Measurements from ENCODE around the gene RAB3D. TPM values are rescaled to one million over a fixed set of nuclear protein-coding genes. Genes with fewer than 3 reads are reported as not detected.

RAB3D gene
- total RNA-seq, 1 donor from 2014 or later: 8.2 TPM

GRCh38 chr19:11273296-11273695 lies 66.2 kb downstream of the RAB3D start:
- intact Hi-C loops (cut with micrococcal nuclease): no loop called here

Other genes with a start within 250 kb of the RAB3D start
- 35.6 and 37.7 TPM in 2 replicates for gene SPC24, start 183.9 kb downstream of the RAB3D start, total RNA-seq
- 0.64 and 2.2 TPM in 2 replicates for gene KANK2, start 142.1 kb downstream of the RAB3D start, total RNA-seq
- not detected in 2 replicates for gene ANGPTL8, start 100.0 kb downstream of the RAB3D start, total RNA-seq
- gene DOCK6, start 77.1 kb downstream of the RAB3D start, total RNA-seq: 0.27 and 0.66 TPM in 2 replicates
- not detected in 2 replicates for gene TSPAN16, start 43.5 kb downstream of the RAB3D start, total RNA-seq
- gene TMEM205, start 6.6 kb upstream of the RAB3D start, total RNA-seq: 38.6 and 41.9 TPM in 2 replicates
- gene CCDC159, start 6.9 kb upstream of the RAB3D start, total RNA-seq: 18.2 and 22.5 TPM in 2 replicates
- gene PLPPR2, start 15.8 kb upstream of the RAB3D start, total RNA-seq: 2.5 and 2.6 TPM in 2 replicates
- gene SWSAP1, start 35.0 kb upstream of the RAB3D start, total RNA-seq: 2.9 and 3.2 TPM in 2 replicates
- 5.2 and 6.4 TPM in 2 replicates for gene EPOR, start 44.7 kb upstream of the RAB3D start, total RNA-seq
- not detected in 2 replicates for gene RGL3, start 79.7 kb upstream of the RAB3D start, total RNA-seq
- gene ODAD3, start 95.5 kb upstream of the RAB3D start, total RNA-seq: not detected in 2 replicates
- 311 and 319 TPM in 2 replicates for gene PRKCSH, start 96.0 kb upstream of the RAB3D start, total RNA-seq
- gene ELAVL3, start 141.4 kb upstream of the RAB3D start, total RNA-seq: not detected in 2 replicates
- gene ZNF653, start 166.2 kb upstream of the RAB3D start, total RNA-seq: 18.2 and 20.0 TPM in 2 replicates
- gene ECSIT, start 189.5 kb upstream of the RAB3D start, total RNA-seq: 28.9 and 29.6 TPM in 2 replicates
- not detected in 2 replicates for gene CNN1, start 199.2 kb upstream of the RAB3D start, total RNA-seq
- 64.3 and 64.6 TPM in 2 replicates for gene ELOF1, start 219.6 kb upstream of the RAB3D start, total RNA-seq
- 29.0 and 29.6 TPM in 2 replicates for gene ACP5, start 238.0 kb upstream of the RAB3D start, total RNA-seq